Coronary artery (tissue), 2 donors: Measurements from ENCODE around the gene COL27A1.

Source experiments
- DNase-seq: peaks from one replicate; pipeline ENCODE4 v3.0.0-alpha.2; 2017; ENCODE audit warnings: low spot score
- H3K27ac ChIP-seq, 2 donors: fragments of 200-600 bp; sonication (generic); one replicate each; pipeline ENCODE4 v1.5.1; 2016 to 2019
- H3K4me3 ChIP-seq: fragments of 200-600 bp; sonication (generic); 2 replicates; pipeline ENCODE4 v1.5.1; 2016; ENCODE audit warnings: mild to moderate bottlenecking, moderate library complexity
- TF ChIP-seq, protein P1 (sequence below): fragments of 200-600 bp; sonication (generic); IDR thresholded peaks from one replicate; pipeline ENCODE4 v1.5.1; 2019; ENCODE audit warnings: antibody characterized with exemption

The COL27A1 gene

DNA sequence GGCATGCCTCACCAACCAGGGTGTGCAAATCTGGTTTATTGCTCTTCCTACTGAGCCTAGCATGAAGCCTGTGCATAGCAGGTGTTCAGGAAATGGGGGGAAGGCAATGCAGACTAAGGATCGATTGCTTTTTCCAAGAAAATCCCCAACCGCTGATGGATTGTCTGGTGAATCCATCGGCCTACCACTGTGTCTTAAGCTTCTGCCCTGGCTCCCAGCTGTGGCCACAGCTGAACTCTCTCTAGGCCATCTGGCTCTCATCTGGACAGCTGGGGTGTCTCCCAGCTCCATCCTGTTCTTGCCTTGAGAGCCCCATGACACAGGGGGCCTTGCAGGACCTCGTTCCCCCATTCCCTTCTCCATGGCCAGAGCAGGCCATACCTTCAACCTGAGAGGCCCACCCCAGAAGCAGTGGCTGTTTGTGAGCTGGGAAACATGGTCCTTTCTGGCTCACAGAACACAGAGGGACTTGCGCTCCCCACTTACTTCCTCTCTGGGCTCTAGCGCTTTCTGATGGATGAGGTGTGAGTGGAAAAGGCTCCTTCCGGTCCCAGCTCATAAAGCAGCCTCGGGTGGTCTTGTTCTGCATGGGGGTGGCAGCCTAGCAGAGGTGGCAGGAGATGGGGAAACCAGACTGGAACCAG is 41.8 kb downstream of the COL27A1 start:
- no peak for DNase-seq
- Histone ChIP-seq H3K4me3 (no peak overlapping the region), H3K27ac (no peak overlapping the region)
- TF ChIP-seq, protein P1, sequence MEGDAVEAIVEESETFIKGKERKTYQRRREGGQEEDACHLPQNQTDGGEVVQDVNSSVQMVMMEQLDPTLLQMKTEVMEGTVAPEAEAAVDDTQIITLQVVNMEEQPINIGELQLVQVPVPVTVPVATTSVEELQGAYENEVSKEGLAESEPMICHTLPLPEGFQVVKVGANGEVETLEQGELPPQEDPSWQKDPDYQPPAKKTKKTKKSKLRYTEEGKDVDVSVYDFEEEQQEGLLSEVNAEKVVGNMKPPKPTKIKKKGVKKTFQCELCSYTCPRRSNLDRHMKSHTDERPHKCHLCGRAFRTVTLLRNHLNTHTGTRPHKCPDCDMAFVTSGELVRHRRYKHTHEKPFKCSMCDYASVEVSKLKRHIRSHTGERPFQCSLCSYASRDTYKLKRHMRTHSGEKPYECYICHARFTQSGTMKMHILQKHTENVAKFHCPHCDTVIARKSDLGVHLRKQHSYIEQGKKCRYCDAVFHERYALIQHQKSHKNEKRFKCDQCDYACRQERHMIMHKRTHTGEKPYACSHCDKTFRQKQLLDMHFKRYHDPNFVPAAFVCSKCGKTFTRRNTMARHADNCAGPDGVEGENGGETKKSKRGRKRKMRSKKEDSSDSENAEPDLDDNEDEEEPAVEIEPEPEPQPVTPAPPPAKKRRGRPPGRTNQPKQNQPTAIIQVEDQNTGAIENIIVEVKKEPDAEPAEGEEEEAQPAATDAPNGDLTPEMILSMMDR: no peak

DNA sequence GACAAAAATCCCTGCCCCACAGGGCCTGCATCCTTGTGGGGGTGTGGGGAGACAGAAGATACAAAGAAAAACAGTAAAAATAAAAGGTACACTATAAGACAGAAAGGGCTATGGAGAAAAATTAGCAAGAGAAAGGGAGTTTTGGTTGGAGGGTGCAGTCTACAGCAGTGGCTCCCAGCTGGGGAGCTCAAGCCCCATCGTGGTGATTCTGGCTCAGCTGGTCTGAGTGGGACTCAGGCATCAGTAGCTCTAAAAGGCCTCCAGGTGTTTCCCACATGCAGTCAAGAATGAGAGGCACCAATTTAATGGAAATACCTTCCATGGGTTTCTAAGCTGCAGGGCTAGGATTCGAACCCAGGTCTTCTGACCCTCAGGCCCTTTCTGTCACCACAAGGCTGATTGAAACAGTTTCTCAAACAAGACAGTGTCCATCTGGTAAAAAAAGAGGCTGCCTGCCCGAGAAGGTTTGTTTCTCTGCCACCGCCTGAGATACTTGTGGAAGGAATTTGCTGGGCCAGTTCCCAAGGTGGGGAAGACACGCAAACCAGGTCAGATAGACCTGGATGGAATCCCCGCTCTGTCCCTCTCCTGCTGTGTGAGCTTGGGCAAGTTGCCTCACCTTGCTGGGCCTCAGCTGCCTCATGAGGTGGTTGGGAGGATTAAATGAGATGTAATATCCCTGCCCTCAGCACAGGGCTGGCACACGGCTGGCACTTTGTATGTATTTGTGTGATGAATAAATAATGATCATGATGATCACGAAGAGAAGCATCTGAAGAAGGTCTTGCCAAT is 43.1 kb downstream of the COL27A1 start:
- TF ChIP-seq, protein P1: no peak
- no peak for DNase-seq

DNA sequence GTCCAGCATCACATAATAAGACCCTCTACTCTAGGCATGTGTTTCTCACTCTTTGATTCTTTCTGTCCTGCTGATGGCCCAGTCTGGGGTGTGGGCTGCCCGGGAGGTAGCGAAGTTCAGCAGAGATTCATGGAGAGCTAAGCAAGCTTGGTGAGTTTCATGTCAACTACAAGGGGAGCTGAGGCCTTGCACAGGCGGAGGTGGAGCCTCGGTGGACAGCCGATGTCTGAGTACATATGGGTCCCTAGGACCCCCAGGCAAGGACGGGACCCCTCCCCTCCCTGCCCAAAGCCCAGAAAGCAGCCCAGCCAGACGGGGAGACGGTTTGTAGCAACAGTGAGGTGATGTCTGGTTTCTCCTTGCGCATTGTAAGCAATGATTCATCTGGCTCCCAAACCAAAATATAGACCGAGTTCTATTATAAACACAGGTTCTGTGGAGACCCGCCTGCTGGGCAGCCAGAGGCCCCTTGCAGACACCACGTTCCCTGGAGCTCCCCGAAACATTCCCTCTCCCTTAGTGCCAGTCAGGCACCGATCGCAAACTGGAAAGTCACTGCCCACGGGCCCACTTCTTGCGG is 45.5 kb downstream of the COL27A1 start:
- H3K27ac ChIP-seq: no peak overlapping the region
- DNase-seq: no peak
- H3K4me3 ChIP-seq: no peak overlapping the region
- TF ChIP-seq, protein P1: no peak

More for the DNA sequence above, 43.1 kb downstream of the COL27A1 start:
- Histone ChIP-seq H3K27ac (no peak overlapping the region), H3K4me3 (no peak overlapping the region)

DNA sequence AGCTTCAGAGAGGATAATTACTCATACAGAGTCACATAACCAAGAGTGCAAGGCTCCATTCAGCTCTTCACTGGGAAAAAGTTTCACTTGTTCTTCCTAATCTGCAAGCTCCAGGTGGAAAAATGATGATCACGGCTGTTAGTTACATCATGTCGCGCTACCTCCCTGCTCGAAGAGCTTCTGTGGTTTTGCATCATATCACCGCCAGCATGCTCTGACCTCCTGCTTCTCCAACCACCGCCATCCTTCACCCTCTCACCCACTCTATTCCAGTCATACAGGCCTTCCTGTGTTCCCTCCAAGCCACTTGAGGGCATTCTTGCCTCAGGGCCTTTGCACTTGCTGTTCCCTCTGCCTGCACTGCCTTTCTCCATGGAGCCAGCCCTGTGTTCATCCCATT is 47.1 kb downstream of the COL27A1 start:
- Histone ChIP-seq H3K4me3 (no peak overlapping the region), H3K27ac (no peak overlapping the region)
- no peak for DNase-seq
- TF ChIP-seq, protein P1: no peak

DNA sequence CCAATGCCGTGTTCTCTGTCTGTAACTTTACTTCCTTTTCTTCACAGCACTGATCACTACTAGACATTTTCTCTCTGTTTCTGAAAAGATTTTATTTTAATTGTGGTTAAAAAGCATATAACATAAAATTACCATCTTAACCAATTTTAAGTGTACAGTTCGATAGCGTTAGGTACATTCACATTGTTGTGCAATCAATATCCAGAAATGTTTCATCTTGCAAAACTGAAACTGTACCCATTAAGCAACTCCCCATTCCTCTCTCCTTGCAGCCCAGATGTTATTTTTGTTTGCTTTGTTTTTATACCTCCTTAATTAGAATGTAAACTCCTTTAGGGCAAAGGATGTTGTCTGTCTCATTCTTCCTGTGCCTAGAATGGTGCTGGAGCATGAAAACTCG is 47.5 kb downstream of the COL27A1 start:
- Histone ChIP-seq H3K4me3 (no peak overlapping the region), H3K27ac (no peak overlapping the region)
- no peak for DNase-seq
- TF ChIP-seq, protein P1: no peak

DNA sequence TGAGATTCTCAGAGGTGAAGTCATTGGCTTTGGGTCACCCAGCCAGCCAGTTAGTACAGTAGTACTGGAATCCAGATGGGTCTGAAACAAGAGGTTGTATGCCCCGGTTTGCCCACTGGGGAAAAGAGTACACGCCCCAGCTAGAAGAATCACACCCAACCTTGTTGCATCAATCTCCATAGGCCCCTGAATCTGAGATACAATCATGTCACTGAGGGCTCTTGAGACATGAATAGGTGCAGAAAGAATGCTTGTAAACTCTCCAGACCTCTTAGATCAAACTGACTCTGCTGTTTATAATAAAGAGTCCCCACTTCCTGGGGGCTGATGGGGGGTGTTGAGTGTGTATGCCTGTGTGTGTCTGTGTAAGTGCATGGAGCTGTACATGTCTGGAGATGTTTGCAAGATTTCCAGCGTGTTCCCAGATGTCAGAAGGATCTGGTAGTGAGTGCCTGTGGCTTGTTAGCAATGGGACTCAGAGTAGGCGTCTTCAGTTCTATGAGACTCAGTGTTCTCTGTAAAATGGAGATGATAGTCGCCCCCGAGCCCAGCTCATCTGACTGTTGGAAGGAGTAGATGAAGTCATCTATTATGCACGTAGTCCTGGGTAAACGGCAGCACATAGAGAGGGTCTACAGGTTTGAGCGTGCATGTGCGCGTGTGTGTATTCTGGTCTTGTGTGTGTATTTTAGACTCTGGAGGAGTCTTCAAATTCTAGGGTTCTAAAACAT is 48.2 kb downstream of the COL27A1 start:
- H3K27ac ChIP-seq: no peak overlapping the region
- TF ChIP-seq, protein P1: no peak
- DNase-seq: no peak
- no peak overlapping the region for H3K4me3 ChIP-seq
